ENCODE measurements around the gene MYRFL.
"Not testable (repeated sequence)": the region's sequence is repeated elsewhere in the genome, so short reads cannot be mapped to it uniquely, and the experiment has no call there.

Gene MYRFL

GRCh38 chr12:69984241-69984640 lies 159.2 kb downstream of the MYRFL start:
- no peak for DNase-seq (ENCODE audit: low read depth in 4 of 4, low spot score in 1 of 4)

- peak in 1 of 4 experiments; percentile 1 for DNase-seq (ENCODE audit: low read depth in 4 of 4, low spot score in 1 of 4)
Measured at GRCh38 chr12:69985656-69986055, 160.6 kb downstream of the MYRFL start.

GRCh38 chr12:69986114-69986513 lies 161.1 kb downstream of the MYRFL start:
- DNase-seq (ENCODE audit: low read depth in 4 of 4, low spot score in 1 of 4) = no peak

GRCh38 chr12:69987579-69988091 lies 162.6 kb downstream of the MYRFL start:
- no peak for DNase-seq (ENCODE audit: low read depth in 4 of 4, low spot score in 1 of 4)

GRCh38 chr12:69988481-69989321 lies 163.7 kb downstream of the MYRFL start:
- DNase-seq (ENCODE audit: low read depth in 4 of 4, low spot score in 1 of 4) = no peak

GRCh38 chr12:69991690-69992288 lies 166.8 kb downstream of the MYRFL start:
- no peak for DNase-seq (ENCODE audit: low read depth in 4 of 4, low spot score in 1 of 4)

- no peak for DNase-seq (ENCODE audit: low read depth in 4 of 4, low spot score in 1 of 4)
Measured at GRCh38 chr12:69993433-69993832, 168.4 kb downstream of the MYRFL start.

GRCh38 chr12:69994086-69994485 lies 169.1 kb downstream of the MYRFL start:
- not testable (repeated sequence) for DNase-seq (ENCODE audit: low read depth in 4 of 4, low spot score in 1 of 4)

- no peak for DNase-seq (ENCODE audit: low read depth in 4 of 4, low spot score in 1 of 4)
Measured at GRCh38 chr12:69994724-69995173, 169.7 kb downstream of the MYRFL start.

GRCh38 chr12:69996241-69996640 lies 171.2 kb downstream of the MYRFL start:
- DNase-seq (ENCODE audit: low read depth in 4 of 4, low spot score in 1 of 4) = no peak

GRCh38 chr12:69996722-69997121 lies 171.7 kb downstream of the MYRFL start:
- no peak for DNase-seq (ENCODE audit: low read depth in 4 of 4, low spot score in 1 of 4)

GRCh38 chr12:69998011-69998410 lies 173.0 kb downstream of the MYRFL start:
- DNase-seq (ENCODE audit: low read depth in 4 of 4, low spot score in 1 of 4) = no peak

GRCh38 chr12:69998922-69999321 lies 173.9 kb downstream of the MYRFL start:
- no peak for DNase-seq (ENCODE audit: low read depth in 4 of 4, low spot score in 1 of 4)

GRCh38 chr12:69999561-69999960 lies 174.5 kb downstream of the MYRFL start:
- DNase-seq (ENCODE audit: low read depth in 4 of 4, low spot score in 1 of 4) = no peak

GRCh38 chr12:70002097-70002911 lies 177.3 kb downstream of the MYRFL start:
- DNase-seq (ENCODE audit: low read depth in 4 of 4, low spot score in 1 of 4) = no peak

GRCh38 chr12:70002912-70003255 lies 177.9 kb downstream of the MYRFL start:
- DNase-seq (ENCODE audit: low read depth in 4 of 4, low spot score in 1 of 4) = no peak

- DNase-seq (ENCODE audit: low read depth in 4 of 4, low spot score in 1 of 4) = no peak
Measured at GRCh38 chr12:70005864-70006618, 181.0 kb downstream of the MYRFL start.

- no peak for DNase-seq (ENCODE audit: low read depth in 4 of 4, low spot score in 1 of 4)
Measured at GRCh38 chr12:70006619-70006973, 181.6 kb downstream of the MYRFL start.

GRCh38 chr12:70007687-70008086 lies 182.7 kb downstream of the MYRFL start:
- DNase-seq (ENCODE audit: low read depth in 4 of 4, low spot score in 1 of 4) = no peak

Data from stimulated activated CD4-positive, alpha-beta T cell treated with anti-CD3 and anti-CD28 coated beads, Interleukin-1b, Interleukin-23, amount 100 ng/mL, for 24 hours (primary cell).